Aorta (tissue), 5 donors: ENCODE measurements around the gene CRABP2. TPM values are rescaled to one million over a fixed set of nuclear protein-coding genes. Genes with fewer than 3 reads are reported as not detected.

Source experiments
- ATAC-seq: fragments of 200-7000 bp; cut with Tn5 transposase; one replicate; pipeline ENCODE4 v1.9.1; 2022; ENCODE audit warnings: moderate library complexity; ENCODE audit not compliant: low FRiP score
- DNase-seq, 2 donors: peaks; one replicate each; pipeline ENCODE4 v3.0.0-alpha.2; 2020
- H3K27ac ChIP-seq, 2 donors: one replicate each; pipeline ENCODE4 v1.5.1; 2013; ENCODE audit warnings: low read length in 2 of 2, mild to moderate bottlenecking in 2 of 2, moderate library complexity in 2 of 2, control low read depth in 1 of 2, inconsistent platforms in 1 of 2, low read depth in 1 of 2
- H3K27me3 ChIP-seq, 2 donors: one replicate each; pipeline ENCODE4 v1.6.1; 2013; ENCODE audit warnings: control low read depth in 1 of 2, low read length in 1 of 2, mild to moderate bottlenecking in 1 of 2, moderate library complexity in 1 of 2; ENCODE audit not compliant: insufficient read depth in 2 of 2, control insufficient read depth in 1 of 2
- H3K36me3 ChIP-seq, 2 donors: one replicate each; pipeline ENCODE4 v1.6.1; 2013; ENCODE audit warnings: control low read depth in 1 of 2, low read length in 1 of 2, mild to moderate bottlenecking in 1 of 2; ENCODE audit not compliant: insufficient read depth in 2 of 2, control insufficient read depth in 1 of 2
- H3K4me1 ChIP-seq, 2 donors: one replicate each; pipeline ENCODE4 v1.6.1; 2013; ENCODE audit warnings: low read length in 2 of 2, control low read depth in 1 of 2, mild to moderate bottlenecking in 1 of 2, moderate library complexity in 1 of 2; ENCODE audit not compliant: insufficient read depth in 2 of 2, control insufficient read depth in 1 of 2
- H3K4me3 ChIP-seq, 2 donors: one replicate each; pipeline ENCODE4 v1.5.1; 2013; ENCODE audit warnings: low read length in 2 of 2, control low read depth in 1 of 2, mild to moderate bottlenecking in 1 of 2
- H3K9me3 ChIP-seq: one replicate; pipeline ENCODE4 v1.6.1; 2013; ENCODE audit warnings: mild to moderate bottlenecking, low read length; ENCODE audit not compliant: control insufficient read depth
- WGBS, 2 donors: extraction: QIAGEN DNeasy Blood & Tissue Kit; methylation state at CpG; one replicate each; pipeline ENCODE4 v1.1.7; 2013; 5-methylcytosine and 5-hydroxymethylcytosine counted together
- intact Hi-C, 2 donors: fragments of 100-400 bp; cut with DNase I; formaldehyde crosslinking; loops; one replicate each; pipeline versions ENCODE4 v1.14.2 to v1.15.0; 2022
- long read RNA-seq, 2 donors: library from polyadenylated mRNA; unstranded; transcript quantifications; one replicate each; pipeline ENCODE4 v2.0.0, GENCODE V29; 2020 to 2021
- polyA plus RNA-seq, 2 donors: library from polyadenylated mRNA; stranded (reverse); fragments of 200-250 nt; gene quantifications; one replicate each; pipeline ENCODE4 v1.2.3, GENCODE V29; 2013
- total RNA-seq, 2 donors: library from RNA; stranded (reverse); fragmentation: NEBNext Ultra II Directional; extraction: Animal tissue kit (Norgen Biotek cat#: 25700); gene quantifications; one replicate each; pipeline ENCODE4 v1.2.1, GENCODE V29; 2021
- donor health status: healthy with polysubstance abuse.
- donor health status: Bipolar disorder and iron deficiency.
- donor health status: DM: no; HTN: no; CAD: no.
- donor health status: DM: no; HTN: no; CAD: no.
- donor health status: DM: yes; HTN: yes; CAD: no.

Gene CRABP2
- 10 to 100 TPM in 1 of 2 donors, 1 to 10 TPM in 1; 3.8 to 34.4 TPM for total RNA-seq
- polyA plus RNA-seq, result 1 to 10 TPM; 6.5 to 7.8 TPM
- long read RNA-seq, donor 1, partial matches to known transcripts, result 0 of 1 reads
- long read RNA-seq, donor 1, other reads (novel, unspliced or antisense), result 0 of 1 reads
- long read RNA-seq, donor 2, transcript CRABP2-203 (4 exons, 992 nt), result major isoform, 8 of 8 reads
- long read RNA-seq, donor 2, partial matches to known transcripts, result 0 of 8 reads
- long read RNA-seq, donor 2, other reads (novel, unspliced or antisense), result 0 of 8 reads

GRCh38 chr1:156705321-156705917, at the start of gene CRABP2:
CRABP2 (minus strand) TSS chr1:156705583; CDS start chr1:156705446, 137 bp downstream.
- Histone ChIP-seq H3K9me3 (no peaks in the 10 kb centered on the region), H3K4me3 (peak within 1 kb of the TSS; percentile 1 to 3), H3K27me3 (no peaks in the 10 kb centered on the region), H3K36me3 (no peaks in the 10 kb centered on the region), H3K27ac (peak within 1 kb of the TSS in 1 of 2 donors; percentile 26), H3K4me1 (no peaks in the 10 kb centered on the region)
- WGBS, 2 donors, result 0 to 1% methylated on average over 42 of the region's 42 CpGs
- intact Hi-C loops, result no loop called here
- peak; percentile 60 to 86 for DNase-seq
- peak; percentile 23 for ATAC-seq

- H3K36me3 ChIP-seq, result no peaks in the 10 kb centered on the region
- ATAC-seq (no peak), DNase-seq (no peak)
- WGBS, 2 donors, result 78 to 82% methylated on average over 8 of the region's 8 CpGs
- intact Hi-C loops, result no loop called here
- no peaks in the 10 kb centered on the region for H3K9me3 ChIP-seq
- no peaks in the 10 kb centered on the region for H3K27me3 ChIP-seq
- no peak overlapping the region for H3K4me3 ChIP-seq
- H3K27ac ChIP-seq, result no peak overlapping the region
- peaks cover 0 to 2% of the 10 kb centered on the region in 2 donors for H3K4me1 ChIP-seq
These were observed 48.8 kb upstream of the CRABP2 start for GRCh38 chr1:156754219-156754618.

- Histone ChIP-seq H3K36me3 (no peaks in the 10 kb centered on the region), H3K4me1 (no peaks in the 10 kb centered on the region), H3K4me3 (no peak overlapping the region), H3K27ac (no peak overlapping the region), H3K27me3 (no peaks in the 10 kb centered on the region), H3K9me3 (no peaks in the 10 kb centered on the region)
- intact Hi-C loops, result loop anchor here in 1 of 2 donors (1.0 kb wide), 1 partner anchor 13 kb away; no protein-coding TSS in a partner anchor
- WGBS, 2 donors, result 7 to 14% methylated on average over 1 of the region's 1 CpG
- ATAC-seq (no peak), DNase-seq (no peak)
These were observed 47.6 kb upstream of the CRABP2 start for GRCh38 chr1:156752843-156753482.

- no peaks in the 10 kb centered on the region for H3K4me1 ChIP-seq
These were observed 46.5 kb upstream of the CRABP2 start for GRCh38 chr1:156751757-156752481.

GRCh38 chr1:156751451-156751756, 46.0 kb upstream of the CRABP2 start, which contains the start of gene HDGF:
HDGF (minus strand) TSS chr1:156751675; CDS start chr1:156751429, 246 bp downstream.
- no peaks in the 10 kb centered on the region for H3K4me1 ChIP-seq
- DNase-seq (no peak), ATAC-seq (no peak)
- WGBS, 2 donors, result 0% methylated on average over 43 to 48 of the region's 48 CpGs
- peak within 1 kb of the TSS; percentile 72 to 96 for H3K27ac ChIP-seq
- no peaks in the 10 kb centered on the region for H3K36me3 ChIP-seq
- no peaks in the 10 kb centered on the region for H3K27me3 ChIP-seq
- peak within 1 kb of the TSS; percentile 69 to 84 for H3K4me3 ChIP-seq
- intact Hi-C loops, result loop anchor here in 1 of 2 donors (2.0 kb wide), 1 partner anchor 15 kb away; the partner anchor contains the start of gene PRCC
- H3K9me3 ChIP-seq, result no peaks in the 10 kb centered on the region

More at GRCh38 chr1:156751757-156752481, 46.5 kb upstream of the CRABP2 start:
- Histone ChIP-seq H3K36me3 (no peaks in the 10 kb centered on the region), H3K27me3 (no peaks in the 10 kb centered on the region), H3K27ac (peak overlapping the region in 1 of 2 donors; percentile 55), H3K9me3 (no peaks in the 10 kb centered on the region), H3K4me3 (peak overlapping the region; percentile 69 to 84)
- DNase-seq (peak; percentile 99), ATAC-seq (peak; percentile 91)
- intact Hi-C loops, result loop anchor here (1.0 to 2.0 kb wide), 2 partner anchors 14 to 15 kb away; partner anchors contain the start of gene PRCC (in 1 of the 2)
- 0% methylated on average over 55 to 68 of the region's 68 CpGs for WGBS, 2 donors

- no peak for ATAC-seq
- DNase-seq, result peak; percentile 73 to 88
- intact Hi-C loops, result loop anchor here in 1 of 2 donors (2.0 kb wide), 1 partner anchor 16 kb away; the partner anchor contains the start of gene PRCC
These were observed 45.5 kb upstream of the CRABP2 start for GRCh38 chr1:156750711-156751450.

GRCh38 chr1:156750191-156750672, 44.8 kb upstream of the CRABP2 start:
- no peak for ATAC-seq

More at GRCh38 chr1:156750711-156751450, 45.5 kb upstream of the CRABP2 start:
- no peaks in the 10 kb centered on the region for H3K9me3 ChIP-seq
- H3K36me3 ChIP-seq, result no peaks in the 10 kb centered on the region
- peak overlapping the region; percentile 69 to 84 for H3K4me3 ChIP-seq
- 0 to 1% methylated on average over 55 to 64 of the region's 64 CpGs for WGBS, 2 donors
- H3K27me3 ChIP-seq, result no peaks in the 10 kb centered on the region
- H3K27ac ChIP-seq, result peak overlapping the region; percentile 72 to 96
- no peaks in the 10 kb centered on the region for H3K4me1 ChIP-seq

More at GRCh38 chr1:156750191-156750672, 44.8 kb upstream of the CRABP2 start:
- WGBS, 2 donors, result 0% methylated on average over 5 of the region's 5 CpGs
- Histone ChIP-seq H3K4me1 (no peaks in the 10 kb centered on the region), H3K4me3 (peak overlapping the region; percentile 69 to 84), H3K27me3 (no peaks in the 10 kb centered on the region), H3K9me3 (no peaks in the 10 kb centered on the region), H3K36me3 (no peaks in the 10 kb centered on the region), H3K27ac (peak overlapping the region; percentile 72 to 96)
- DNase-seq, result peak in 1 of 2 donors; percentile 74
- intact Hi-C loops, result loop anchor here in 1 of 2 donors (2.0 kb wide), 1 partner anchor 17 kb away; the partner anchor contains the start of gene PRCC
